B cell (primary cell): ENCODE measurements around the gene CCR5AS.

Source experiments
- EZH2 ChIP-seq: IDR thresholded peaks from 2 replicates; pipeline ENCODE4 v1.6.1; 2012; ENCODE audit warnings: borderline replicate concordance, low read depth, mild to moderate bottlenecking, moderate library complexity, low read length; ENCODE audit not compliant: insufficient read depth, poor library complexity, severe bottlenecking
- TF ChIP-seq, protein P1 (sequence below): fragments of 200-600 bp; IDR thresholded peaks from one replicate; pipeline ENCODE4 v1.8.0; 2022; ENCODE audit warnings: antibody characterized with exemption, mild to moderate bottlenecking

DNA sequence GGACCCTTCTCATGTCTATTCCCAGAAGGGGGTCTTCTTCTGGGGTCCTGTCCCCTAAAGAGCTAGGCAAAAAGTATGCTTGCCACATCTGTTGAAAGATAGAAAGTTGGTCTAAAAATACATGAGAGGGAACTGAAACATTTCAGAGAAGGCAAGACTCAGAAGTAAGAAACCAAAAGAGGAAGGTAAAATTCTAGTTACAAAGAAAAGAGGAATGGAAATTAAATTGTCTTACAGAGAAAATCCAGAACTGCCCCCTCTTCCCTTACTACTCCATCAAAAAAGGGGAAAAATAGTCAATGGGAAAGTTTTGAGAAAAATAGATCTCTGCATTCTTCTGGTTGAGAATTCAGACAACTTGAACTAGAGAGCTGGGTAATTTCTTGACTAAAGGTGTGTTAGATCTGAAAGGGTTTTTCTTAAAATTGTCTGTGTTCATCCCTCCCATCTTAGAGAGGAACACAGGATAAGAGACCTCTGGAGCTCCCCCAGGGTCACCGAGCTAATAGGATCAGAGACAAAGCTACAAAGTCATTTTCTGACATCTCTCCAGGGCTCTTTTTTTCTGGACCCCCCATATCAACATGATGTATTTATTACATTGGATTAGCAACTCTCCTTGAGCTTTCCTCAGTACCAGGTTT, 85.3 kb downstream of the CCR5AS start:
- TF ChIP-seq, protein P1, sequence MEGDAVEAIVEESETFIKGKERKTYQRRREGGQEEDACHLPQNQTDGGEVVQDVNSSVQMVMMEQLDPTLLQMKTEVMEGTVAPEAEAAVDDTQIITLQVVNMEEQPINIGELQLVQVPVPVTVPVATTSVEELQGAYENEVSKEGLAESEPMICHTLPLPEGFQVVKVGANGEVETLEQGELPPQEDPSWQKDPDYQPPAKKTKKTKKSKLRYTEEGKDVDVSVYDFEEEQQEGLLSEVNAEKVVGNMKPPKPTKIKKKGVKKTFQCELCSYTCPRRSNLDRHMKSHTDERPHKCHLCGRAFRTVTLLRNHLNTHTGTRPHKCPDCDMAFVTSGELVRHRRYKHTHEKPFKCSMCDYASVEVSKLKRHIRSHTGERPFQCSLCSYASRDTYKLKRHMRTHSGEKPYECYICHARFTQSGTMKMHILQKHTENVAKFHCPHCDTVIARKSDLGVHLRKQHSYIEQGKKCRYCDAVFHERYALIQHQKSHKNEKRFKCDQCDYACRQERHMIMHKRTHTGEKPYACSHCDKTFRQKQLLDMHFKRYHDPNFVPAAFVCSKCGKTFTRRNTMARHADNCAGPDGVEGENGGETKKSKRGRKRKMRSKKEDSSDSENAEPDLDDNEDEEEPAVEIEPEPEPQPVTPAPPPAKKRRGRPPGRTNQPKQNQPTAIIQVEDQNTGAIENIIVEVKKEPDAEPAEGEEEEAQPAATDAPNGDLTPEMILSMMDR, result no peak
- TF ChIP-seq EZH2, result no peak
